Activated T-helper 17 cell treated with anti-CD3 and anti-CD28 coated beads, Interleukin-2, amount 50 U/mL, for 72 hours (primary cell): ENCODE results near the gene TMED8. TPM values are rescaled to one million over a fixed set of nuclear protein-coding genes. Genes with fewer than 3 reads are reported as not detected.
A peak's percentile ranks its signal among the peaks of the same experiment; 100 is the strongest.
"Not testable (repeated sequence)": the region's sequence is repeated elsewhere in the genome, so short reads cannot be mapped to it uniquely, and the experiment has no call there.

ENCODE experiments used
- ATAC-seq: fragments of 150-1000 bp; cut with Tn5 transposase; replicated peaks from 2 replicates; pipeline ENCODE4 v1.10.0; 2021; ENCODE audit warnings: mild to moderate bottlenecking, moderate library complexity
- H3K27ac Mint-ChIP-seq: one replicate; pipeline ENCODE4 v1.8.0; 2022; ENCODE audit warnings: mixed read lengths
- H3K27me3 Mint-ChIP-seq: one replicate; pipeline ENCODE4 v1.8.0; 2022; ENCODE audit warnings: mixed read lengths
- H3K36me3 Mint-ChIP-seq: one replicate; pipeline ENCODE4 v1.8.0; 2022; ENCODE audit warnings: low read depth, mild to moderate bottlenecking, mixed read lengths
- H3K4me1 Mint-ChIP-seq: one replicate; pipeline ENCODE4 v1.8.0; 2022; ENCODE audit warnings: mixed read lengths
- H3K4me3 Mint-ChIP-seq: one replicate; pipeline ENCODE4 v1.8.0; 2022; ENCODE audit warnings: mild to moderate bottlenecking, mixed read lengths
- H3K9me3 Mint-ChIP-seq: one replicate; pipeline ENCODE4 v1.8.0; 2022; ENCODE audit warnings: mixed read lengths
- total RNA-seq, 2 donors: library from RNA; stranded (reverse); gene quantifications; one replicate each; pipeline ENCODE4 v1.2.3, GENCODE V29; 2022

Gene TMED8
- total RNA-seq, 2 donors from 2014 or later, result 33.2 to 45.1 TPM

DNA sequence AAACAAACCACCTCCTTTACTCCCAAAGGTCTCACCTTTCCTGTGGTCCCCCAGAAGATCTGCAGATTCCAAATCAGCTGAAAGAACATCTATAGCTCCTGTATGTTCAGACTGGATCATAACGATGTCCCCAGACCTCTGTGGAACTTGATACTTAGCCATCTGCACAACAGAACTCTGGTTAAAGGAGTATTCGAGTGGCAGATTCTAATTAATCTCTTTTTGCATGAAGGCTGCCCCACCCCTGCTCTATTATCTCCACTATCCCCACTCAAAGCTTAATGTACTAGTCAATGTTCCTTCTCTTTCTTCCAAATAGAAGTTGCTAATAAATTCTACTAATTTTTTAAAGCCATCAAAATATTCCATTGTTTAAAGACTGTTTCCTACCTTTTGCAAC lies 33.2 kb downstream of the TMED8 start:
- H3K9me3 Mint-ChIP-seq, result no peaks in the 10 kb centered on the region
- no peaks in the 10 kb centered on the region for H3K27me3 Mint-ChIP-seq
- H3K4me1 Mint-ChIP-seq, result peaks cover 5% of the 10 kb centered on the region
- peaks cover 81% of the 10 kb centered on the region for H3K36me3 Mint-ChIP-seq
- no peak overlapping the region for H3K4me3 Mint-ChIP-seq
- H3K27ac Mint-ChIP-seq, result peak overlapping the region; percentile 61
- ATAC-seq, result no peak

DNA sequence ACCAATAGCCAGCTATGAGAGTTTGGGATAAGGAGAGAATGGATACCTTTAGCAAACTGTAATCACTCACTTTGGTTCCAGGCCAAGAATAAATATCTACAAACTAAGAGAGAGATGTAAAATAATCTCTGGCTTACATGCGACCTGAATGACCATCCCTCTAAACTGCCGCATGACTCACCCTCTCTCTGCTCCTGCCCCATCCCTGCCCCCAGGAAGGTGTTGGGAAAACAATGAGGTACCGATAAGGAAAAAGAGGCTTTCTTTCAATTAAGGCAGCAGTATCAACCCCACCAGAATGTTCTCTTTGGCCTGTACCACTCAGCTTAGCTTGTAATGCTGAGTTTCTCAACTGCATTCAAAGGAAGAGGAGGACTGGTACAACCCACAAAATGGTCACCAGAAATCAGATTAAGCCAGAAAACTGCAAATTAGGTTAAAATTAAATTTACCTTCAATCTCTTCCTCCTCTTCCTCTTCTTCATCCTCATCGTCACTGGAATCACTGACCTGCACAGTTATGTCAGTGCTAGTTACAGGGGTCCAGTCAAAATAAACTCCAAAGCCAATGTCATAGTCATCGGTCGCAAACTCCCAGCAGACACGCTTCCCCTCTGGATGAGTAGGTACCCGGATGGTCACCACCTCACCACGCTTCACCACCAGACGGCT lies 34.0 kb downstream of the TMED8 start:
- H3K27ac Mint-ChIP-seq, result no peak overlapping the region
- no peak for ATAC-seq
- H3K9me3 Mint-ChIP-seq, result no peaks in the 10 kb centered on the region
- H3K36me3 Mint-ChIP-seq, result peaks cover 86% of the 10 kb centered on the region
- H3K4me3 Mint-ChIP-seq, result no peak overlapping the region
- H3K4me1 Mint-ChIP-seq, result peaks cover 5% of the 10 kb centered on the region
- no peaks in the 10 kb centered on the region for H3K27me3 Mint-ChIP-seq

DNA sequence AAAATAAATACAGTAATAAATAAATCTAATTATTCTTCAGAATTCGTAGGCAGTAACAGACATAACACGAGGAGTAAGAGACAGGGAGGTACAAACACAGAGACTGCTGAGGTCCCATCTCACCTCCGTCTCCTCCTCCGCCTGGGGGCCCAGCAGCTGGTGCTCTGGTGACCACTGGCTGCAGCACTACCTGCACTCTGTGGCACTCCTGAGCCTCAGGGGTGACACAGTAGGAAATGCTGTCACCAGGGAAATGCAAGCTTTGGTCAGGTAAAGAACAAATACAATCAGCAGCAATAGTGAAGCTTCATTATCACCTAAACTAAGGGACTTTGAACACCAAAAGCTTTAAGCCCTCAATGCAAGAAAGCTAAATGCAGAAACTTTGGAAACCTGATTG lies 36.5 kb downstream of the TMED8 start:
- Mint-ChIP-seq H3K9me3 (no peaks in the 10 kb centered on the region), H3K4me3 (no peak overlapping the region), H3K4me1 (peaks cover 5% of the 10 kb centered on the region), H3K27ac (no peak overlapping the region), H3K36me3 (peaks cover 70% of the 10 kb centered on the region), H3K27me3 (no peaks in the 10 kb centered on the region)
- ATAC-seq, result no peak

DNA sequence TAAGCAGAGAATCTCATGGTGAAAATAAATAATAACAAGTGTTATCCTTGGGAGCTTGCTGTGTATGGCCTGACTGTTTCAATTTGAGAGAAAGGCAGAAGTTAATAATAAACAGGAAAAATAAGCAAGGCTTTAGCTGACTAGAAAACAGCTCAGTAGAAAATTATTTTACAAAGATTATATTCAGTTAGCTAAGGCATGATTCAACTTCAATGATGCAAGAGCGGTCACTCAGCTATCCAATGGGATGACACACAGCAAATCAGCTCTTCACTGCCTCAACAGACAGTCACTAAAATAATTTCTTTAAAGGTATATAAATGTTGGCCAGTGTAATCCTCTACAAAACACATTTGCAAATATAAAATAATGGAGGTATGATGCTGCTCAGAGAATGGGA lies 37.5 kb downstream of the TMED8 start:
- no peak for ATAC-seq
- no peaks in the 10 kb centered on the region for H3K27me3 Mint-ChIP-seq
- peaks cover 69% of the 10 kb centered on the region for H3K36me3 Mint-ChIP-seq
- H3K4me1 Mint-ChIP-seq, result peaks cover 5% of the 10 kb centered on the region
- no peaks in the 10 kb centered on the region for H3K9me3 Mint-ChIP-seq
- H3K4me3 Mint-ChIP-seq, result no peak overlapping the region
- peak overlapping the region; percentile 71 for H3K27ac Mint-ChIP-seq

DNA sequence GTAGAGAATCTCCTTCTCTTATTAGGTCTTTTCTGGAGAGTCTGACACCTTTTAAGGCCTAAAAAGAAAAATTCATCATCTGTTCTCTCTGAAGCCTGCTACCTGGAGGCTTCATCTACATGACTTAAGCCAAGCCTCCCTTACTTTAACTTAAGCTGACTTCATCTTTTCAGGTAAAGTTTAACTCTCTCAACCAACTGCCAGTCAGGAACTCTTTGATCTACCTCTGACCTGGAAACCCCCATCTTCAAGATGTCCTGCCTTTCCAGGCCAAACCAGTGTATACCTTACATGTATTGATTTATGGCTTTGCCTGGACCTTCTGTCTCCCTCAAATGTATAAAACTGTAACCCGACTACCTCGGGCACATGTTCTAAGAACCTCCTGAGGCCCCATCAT lies 38.6 kb downstream of the TMED8 start:
- peak overlapping the region; percentile 71 for H3K27ac Mint-ChIP-seq

DNA sequence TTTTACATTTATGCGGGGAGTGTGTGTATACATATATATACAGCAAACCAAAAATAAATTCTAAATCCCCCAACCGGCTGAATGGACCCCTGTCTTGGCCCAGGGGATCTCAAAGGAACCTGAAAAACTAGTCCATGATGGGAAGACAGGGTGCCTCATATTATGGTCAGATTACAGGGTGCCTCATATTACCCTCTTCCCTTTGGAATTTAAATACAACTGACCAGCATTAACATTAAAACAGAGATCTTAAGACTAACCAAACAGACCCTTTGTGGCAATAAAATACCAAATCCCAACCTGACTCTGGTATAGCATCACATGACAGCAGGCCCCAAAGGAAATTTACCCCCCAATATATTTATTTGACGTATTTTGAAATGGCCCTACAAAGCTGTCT lies 39.0 kb downstream of the TMED8 start:
- Mint-ChIP-seq H3K9me3 (no peaks in the 10 kb centered on the region), H3K27ac (peak overlapping the region; percentile 71), H3K4me3 (no peak overlapping the region), H3K36me3 (peaks cover 54% of the 10 kb centered on the region), H3K4me1 (peaks cover 5% of the 10 kb centered on the region), H3K27me3 (no peaks in the 10 kb centered on the region)
- no peak for ATAC-seq

More for the DNA sequence above, 38.6 kb downstream of the TMED8 start:
- H3K36me3 Mint-ChIP-seq, result peaks cover 58% of the 10 kb centered on the region
- H3K27me3 Mint-ChIP-seq, result no peaks in the 10 kb centered on the region
- H3K9me3 Mint-ChIP-seq, result no peaks in the 10 kb centered on the region
- peaks cover 5% of the 10 kb centered on the region for H3K4me1 Mint-ChIP-seq
- no peak overlapping the region for H3K4me3 Mint-ChIP-seq
- no peak for ATAC-seq

DNA sequence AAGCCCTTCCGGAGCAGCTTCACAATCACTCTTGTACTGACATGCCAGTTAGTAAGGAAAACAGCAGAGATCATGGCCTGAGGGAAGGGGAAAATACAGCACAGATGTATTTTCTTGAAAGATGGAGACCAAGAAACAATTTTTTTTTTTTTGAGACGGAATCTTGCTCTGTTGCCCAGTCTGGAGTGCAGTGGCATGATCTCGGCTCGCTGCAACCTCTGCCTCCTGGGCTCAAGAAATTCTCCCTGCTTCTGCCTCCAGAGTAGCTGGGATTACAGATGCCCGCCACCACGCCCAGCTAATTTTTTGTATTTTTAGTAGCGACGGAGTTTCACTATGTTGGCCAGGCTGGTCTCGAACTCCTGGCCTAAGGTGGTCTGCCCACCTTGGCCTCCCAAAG lies 39.6 kb downstream of the TMED8 start:
- not testable (repeated sequence) for H3K27ac Mint-ChIP-seq, H3K27me3 Mint-ChIP-seq, H3K4me3 Mint-ChIP-seq, ATAC-seq, H3K9me3 Mint-ChIP-seq, H3K4me1 Mint-ChIP-seq
- H3K36me3 Mint-ChIP-seq, result peaks cover 47% of the 10 kb centered on the region

DNA sequence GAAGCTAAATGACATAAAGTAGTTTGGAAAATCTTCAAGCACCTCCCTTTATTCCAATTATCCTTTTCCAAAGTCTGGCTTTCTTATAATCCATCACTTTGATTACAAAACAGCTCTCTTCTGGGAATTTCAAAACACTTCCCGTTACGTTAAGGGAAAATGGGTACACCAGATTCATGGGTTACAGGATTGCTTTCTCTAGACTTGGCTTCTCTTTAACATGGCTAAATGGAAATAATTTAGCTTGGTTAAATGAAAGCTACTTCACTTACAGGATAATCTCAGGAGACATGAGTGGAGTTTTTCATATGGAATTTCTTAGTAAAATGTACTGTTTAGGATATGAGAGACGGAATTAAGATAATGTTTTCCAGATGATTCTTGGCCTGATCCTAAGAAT lies 41.3 kb downstream of the TMED8 start:
- Mint-ChIP-seq H3K4me3 (no peak overlapping the region), H3K9me3 (no peaks in the 10 kb centered on the region), H3K4me1 (peaks cover 5% of the 10 kb centered on the region)

DNA sequence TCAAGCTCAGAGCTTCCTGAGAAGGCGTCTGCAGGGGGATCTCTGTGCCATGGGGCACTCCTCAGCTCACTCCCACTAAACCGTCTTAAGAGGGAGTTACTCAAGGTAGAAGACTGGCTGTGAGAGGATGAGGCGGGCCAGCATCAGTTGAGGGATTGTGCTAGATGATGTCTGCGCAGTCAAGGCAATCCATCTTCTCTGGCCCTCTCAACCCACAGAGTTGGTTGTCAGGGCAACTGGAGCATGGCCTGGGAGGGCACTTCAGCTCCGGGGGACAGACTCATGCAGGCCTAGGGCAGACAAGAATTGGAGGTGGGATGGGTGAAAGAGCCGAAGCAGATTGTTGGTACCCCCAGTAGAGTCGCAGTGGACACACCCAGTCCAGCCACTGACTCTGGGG lies 47.0 kb downstream of the TMED8 start:
- Mint-ChIP-seq H3K27ac (no peak overlapping the region), H3K36me3 (no peaks in the 10 kb centered on the region), H3K27me3 (no peaks in the 10 kb centered on the region), H3K9me3 (no peaks in the 10 kb centered on the region), H3K4me3 (no peak overlapping the region), H3K4me1 (no peaks in the 10 kb centered on the region)
- ATAC-seq, result no peak

More for the DNA sequence above, 41.3 kb downstream of the TMED8 start:
- H3K36me3 Mint-ChIP-seq, result peaks cover 31% of the 10 kb centered on the region
- H3K27ac Mint-ChIP-seq, result no peak overlapping the region
- no peaks in the 10 kb centered on the region for H3K27me3 Mint-ChIP-seq
- ATAC-seq, result no peak

DNA sequence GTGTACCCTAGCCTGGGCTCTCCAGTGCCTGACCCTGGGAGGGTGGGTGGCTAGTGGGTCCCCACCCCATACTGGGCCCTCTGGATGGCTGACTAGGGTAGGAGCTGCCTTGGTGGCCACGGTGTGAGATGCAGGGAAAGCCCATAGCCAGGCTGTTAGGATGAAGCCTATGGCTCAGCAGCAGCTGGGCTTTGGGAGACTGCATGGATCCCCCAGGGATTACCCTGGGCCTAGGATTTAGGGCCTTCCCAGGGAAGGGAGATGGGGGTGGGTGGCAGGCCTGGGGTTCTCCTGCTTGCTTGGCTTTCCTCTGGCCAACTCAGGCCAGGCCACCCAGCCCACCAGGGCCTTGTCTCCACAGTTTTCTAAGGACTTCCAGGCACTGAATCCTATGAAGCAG lies 49.8 kb downstream of the TMED8 start:
- H3K27ac Mint-ChIP-seq, result peak overlapping the region; percentile 47
- H3K4me1 Mint-ChIP-seq, result peaks cover 2% of the 10 kb centered on the region
- no peaks in the 10 kb centered on the region for H3K27me3 Mint-ChIP-seq
- no peak overlapping the region for H3K4me3 Mint-ChIP-seq
- ATAC-seq, result no peak
- no peaks in the 10 kb centered on the region for H3K36me3 Mint-ChIP-seq
- H3K9me3 Mint-ChIP-seq, result no peaks in the 10 kb centered on the region

DNA sequence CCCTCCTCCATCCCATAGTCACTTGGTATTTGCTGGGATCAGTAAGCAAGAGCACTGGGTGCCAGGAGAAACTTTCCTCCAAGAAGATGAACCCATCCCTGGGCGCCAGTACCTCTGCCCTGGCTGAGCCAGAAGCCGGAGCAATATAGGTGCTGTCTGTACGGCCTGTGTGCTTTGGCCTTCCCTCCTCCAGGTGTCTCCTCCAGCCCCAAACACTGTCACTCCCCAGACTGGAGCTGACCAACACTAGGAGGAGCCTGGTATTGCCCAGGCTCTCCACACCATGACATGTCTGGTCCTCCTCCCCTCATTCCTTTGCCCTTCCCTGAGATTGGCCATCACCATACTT lies 51.2 kb downstream of the TMED8 start:
- ATAC-seq, result no peak
- Mint-ChIP-seq H3K27ac (peak overlapping the region; percentile 61), H3K4me3 (no peak overlapping the region), H3K27me3 (no peaks in the 10 kb centered on the region), H3K4me1 (peaks cover 5% of the 10 kb centered on the region), H3K9me3 (no peaks in the 10 kb centered on the region), H3K36me3 (no peaks in the 10 kb centered on the region)

DNA sequence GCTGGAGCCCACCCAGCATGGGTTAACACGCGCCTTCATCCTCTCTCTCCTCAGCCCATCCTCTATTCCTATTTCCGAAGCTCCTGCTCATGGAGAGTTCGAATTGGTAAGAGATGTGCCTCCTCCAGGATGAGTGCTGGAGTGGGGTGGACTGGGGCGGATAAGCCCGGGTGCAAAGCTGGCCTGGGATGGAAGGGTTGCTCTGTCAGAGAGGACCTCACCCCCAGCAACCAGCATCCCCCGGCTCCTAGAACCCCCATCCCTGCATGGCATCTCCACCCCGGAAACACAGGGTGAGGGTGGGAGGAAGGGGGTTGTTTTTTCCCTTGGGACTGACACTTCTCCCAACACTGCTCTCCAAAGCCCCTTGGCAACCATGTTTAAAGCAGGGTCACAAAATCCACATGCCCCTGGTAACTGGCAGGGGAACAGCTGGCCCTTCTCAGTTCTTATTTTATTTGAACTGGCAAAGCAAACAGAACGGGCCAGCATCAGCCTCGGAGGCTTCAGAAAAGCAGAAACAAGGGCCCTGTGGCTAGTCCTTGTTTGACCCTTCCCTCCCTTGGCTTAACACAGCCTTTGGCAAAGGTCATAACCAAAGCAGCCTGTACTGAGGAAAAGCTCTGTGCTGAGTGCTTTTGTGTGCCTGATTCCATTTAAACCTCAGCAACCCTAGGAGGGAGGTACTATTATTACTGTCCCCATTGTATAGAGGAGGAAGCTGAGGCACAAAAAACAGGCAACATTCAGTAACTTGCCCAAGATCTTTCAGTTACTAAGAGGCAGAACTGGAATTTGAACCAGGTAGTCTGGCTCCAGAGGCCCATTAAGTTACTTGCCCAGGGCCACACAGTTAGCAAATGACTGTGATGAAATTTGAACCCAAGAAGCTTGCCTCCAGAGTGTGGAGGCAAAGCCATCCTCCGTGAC lies 51.8 kb downstream of the TMED8 start:
- Mint-ChIP-seq H3K36me3 (no peaks in the 10 kb centered on the region), H3K27ac (no peak overlapping the region), H3K27me3 (no peaks in the 10 kb centered on the region), H3K9me3 (no peaks in the 10 kb centered on the region), H3K4me1 (peaks cover 6% of the 10 kb centered on the region), H3K4me3 (no peak overlapping the region)
- no peak for ATAC-seq

DNA sequence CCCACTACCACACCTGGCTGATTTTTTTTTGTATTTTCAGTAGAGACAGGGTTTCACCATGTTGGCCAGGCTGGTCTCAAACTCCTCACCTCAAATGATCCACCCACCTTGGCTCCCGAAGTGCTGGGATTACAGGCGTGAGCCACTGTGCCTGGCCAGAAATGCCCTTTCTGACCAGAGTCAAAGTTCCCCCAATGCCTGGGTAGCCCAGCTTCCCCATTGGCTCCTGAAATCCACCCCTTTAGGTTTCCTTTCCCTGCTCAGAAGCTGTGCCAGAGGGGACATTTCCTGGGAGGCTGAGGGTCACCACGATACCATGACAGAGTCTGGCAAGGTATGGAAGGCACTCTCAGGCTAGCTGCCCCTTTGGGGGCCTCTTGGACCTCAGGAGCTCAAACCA lies 52.6 kb downstream of the TMED8 start:
- ATAC-seq, result no peak
- peaks cover 10% of the 10 kb centered on the region for H3K4me1 Mint-ChIP-seq
- H3K27me3 Mint-ChIP-seq, result no peaks in the 10 kb centered on the region
- H3K4me3 Mint-ChIP-seq, result no peak overlapping the region
- H3K36me3 Mint-ChIP-seq, result no peaks in the 10 kb centered on the region
- no peaks in the 10 kb centered on the region for H3K9me3 Mint-ChIP-seq
- no peak overlapping the region for H3K27ac Mint-ChIP-seq

DNA sequence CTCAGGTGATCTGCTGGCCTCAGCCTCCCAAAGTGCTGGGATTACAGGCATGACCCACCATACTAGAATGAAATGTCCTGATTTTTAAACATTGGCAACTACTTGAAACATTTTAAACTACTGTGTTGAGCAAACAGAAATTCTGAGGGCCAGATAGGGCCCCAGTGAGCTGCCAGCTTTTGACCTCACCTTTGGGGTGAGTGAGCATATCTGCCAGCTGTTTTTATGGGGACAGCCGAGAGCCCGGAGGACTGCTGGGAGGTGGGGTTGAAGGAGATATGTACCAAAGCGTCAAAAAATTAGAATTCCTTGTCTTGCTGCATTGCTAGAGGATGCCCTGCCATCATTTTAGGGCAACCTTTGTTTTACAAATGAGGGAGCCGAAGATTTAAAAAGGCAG lies 53.3 kb downstream of the TMED8 start:
- H3K27ac Mint-ChIP-seq, result no peak overlapping the region
- H3K4me1 Mint-ChIP-seq, result peaks cover 10% of the 10 kb centered on the region
- no peaks in the 10 kb centered on the region for H3K36me3 Mint-ChIP-seq
- no peak overlapping the region for H3K4me3 Mint-ChIP-seq
- H3K27me3 Mint-ChIP-seq, result no peaks in the 10 kb centered on the region
- no peaks in the 10 kb centered on the region for H3K9me3 Mint-ChIP-seq
- no peak for ATAC-seq

DNA sequence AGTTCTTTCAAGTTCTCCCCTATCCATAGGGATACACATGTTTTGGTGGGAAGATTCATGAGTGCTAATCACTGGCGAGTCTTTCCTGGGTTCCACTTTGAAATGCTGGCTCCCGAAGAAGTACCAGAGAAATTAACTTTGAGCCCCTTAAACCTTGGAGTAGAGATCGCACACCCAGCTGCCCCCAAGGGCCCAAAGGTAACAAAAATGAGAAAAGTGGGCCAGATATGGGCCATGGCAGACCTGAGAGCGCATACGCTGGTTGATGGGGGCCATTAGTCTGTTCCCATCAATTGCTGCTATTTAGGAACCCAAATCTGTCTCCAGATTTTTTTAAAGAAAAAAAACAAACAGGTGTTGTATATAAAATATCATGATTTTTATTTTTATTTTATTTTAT lies 53.9 kb downstream of the TMED8 start:
- H3K27ac Mint-ChIP-seq, result no peak overlapping the region
- no peak for ATAC-seq
- H3K27me3 Mint-ChIP-seq, result no peaks in the 10 kb centered on the region
- H3K36me3 Mint-ChIP-seq, result no peaks in the 10 kb centered on the region
- no peak overlapping the region for H3K4me3 Mint-ChIP-seq
- H3K4me1 Mint-ChIP-seq, result peaks cover 10% of the 10 kb centered on the region
- H3K9me3 Mint-ChIP-seq, result no peaks in the 10 kb centered on the region
